Esophagus squamous epithelium (tissue), 4 donors: ENCODE data around the gene DLX3.

Source experiments
- POLR2A ChIP-seq, 4 donors: fragments of 450-650 bp; IDR thresholded peaks; one replicate each; pipeline ENCODE4 v1.6.1; 2017; ENCODE audit warnings: antibody characterized with exemption in 4 of 4, mild to moderate bottlenecking in 4 of 4, moderate library complexity in 3 of 4
- TF ChIP-seq, protein P1 (sequence below), 6 experiments: fragments of 450-650 bp in 4 of 6; fragments of 200-600 bp in 2 of 6; sonication (generic) in 2 of 6; IDR thresholded peaks; one replicate each; pipeline ENCODE4 v1.5.1; 2016 to 2019; ENCODE audit warnings: antibody characterized with exemption in 6 of 6, mild to moderate bottlenecking in 4 of 6, moderate library complexity in 4 of 6

DNA sequence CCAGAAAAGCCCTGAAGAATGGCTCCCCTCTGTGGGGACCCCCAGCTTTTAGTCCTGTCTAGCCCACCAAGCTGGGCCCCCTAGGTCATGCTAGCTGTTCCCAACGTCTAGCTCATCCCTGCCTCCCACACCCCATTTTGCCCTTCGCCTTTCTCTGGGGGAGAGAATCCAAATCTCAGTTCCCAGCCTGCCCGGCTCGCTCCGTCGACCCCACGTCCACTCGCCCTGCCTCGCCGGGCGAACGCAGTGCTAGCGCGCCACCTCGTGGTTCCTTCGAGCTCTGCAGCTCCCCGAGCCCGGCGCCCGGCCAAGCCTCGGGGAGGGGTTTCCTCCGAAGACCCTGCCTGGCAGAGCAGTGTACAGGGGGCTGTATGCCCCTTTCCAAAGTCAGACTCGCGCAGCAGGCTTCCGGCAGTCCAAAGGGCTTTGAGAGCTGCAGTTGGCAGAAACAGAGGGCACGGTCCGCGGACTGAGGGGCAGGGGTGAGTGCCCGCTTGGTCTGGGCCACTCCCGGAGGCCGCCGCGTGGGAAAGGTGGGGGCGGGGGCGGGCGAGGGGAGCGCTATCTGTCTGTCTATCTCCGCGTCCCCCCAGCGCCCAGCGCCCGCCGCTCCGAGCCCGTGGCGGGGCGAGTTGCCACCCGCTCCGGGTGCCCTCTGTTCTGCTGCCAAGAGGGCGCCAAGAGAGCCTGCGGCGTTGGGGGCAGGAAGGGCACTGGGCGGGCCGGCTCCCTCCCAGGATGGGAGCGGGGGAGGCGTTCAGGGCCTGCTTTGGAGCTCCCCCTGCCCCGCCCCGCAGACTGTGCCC, 1.7 kb upstream of the DLX3 start:
- TF ChIP-seq, protein P1, sequence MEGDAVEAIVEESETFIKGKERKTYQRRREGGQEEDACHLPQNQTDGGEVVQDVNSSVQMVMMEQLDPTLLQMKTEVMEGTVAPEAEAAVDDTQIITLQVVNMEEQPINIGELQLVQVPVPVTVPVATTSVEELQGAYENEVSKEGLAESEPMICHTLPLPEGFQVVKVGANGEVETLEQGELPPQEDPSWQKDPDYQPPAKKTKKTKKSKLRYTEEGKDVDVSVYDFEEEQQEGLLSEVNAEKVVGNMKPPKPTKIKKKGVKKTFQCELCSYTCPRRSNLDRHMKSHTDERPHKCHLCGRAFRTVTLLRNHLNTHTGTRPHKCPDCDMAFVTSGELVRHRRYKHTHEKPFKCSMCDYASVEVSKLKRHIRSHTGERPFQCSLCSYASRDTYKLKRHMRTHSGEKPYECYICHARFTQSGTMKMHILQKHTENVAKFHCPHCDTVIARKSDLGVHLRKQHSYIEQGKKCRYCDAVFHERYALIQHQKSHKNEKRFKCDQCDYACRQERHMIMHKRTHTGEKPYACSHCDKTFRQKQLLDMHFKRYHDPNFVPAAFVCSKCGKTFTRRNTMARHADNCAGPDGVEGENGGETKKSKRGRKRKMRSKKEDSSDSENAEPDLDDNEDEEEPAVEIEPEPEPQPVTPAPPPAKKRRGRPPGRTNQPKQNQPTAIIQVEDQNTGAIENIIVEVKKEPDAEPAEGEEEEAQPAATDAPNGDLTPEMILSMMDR (IDR thresholded peaks at IDR 0.05) = peak; percentile 96 to 99 (median 98)
- TF ChIP-seq POLR2A (IDR thresholded peaks at IDR 0.05) = no peak
